HG03175 (cell line): ENCODE measurements around the gene RXRG.
A peak's percentile ranks its signal among the peaks of the same experiment; 100 is the strongest.

ENCODE experiments used
- ATAC-seq: cut with Tn5 transposase; IDR thresholded peaks from one replicate; pipeline ENCODE4 v1.9.1; 2021; ENCODE audit warnings: mild to moderate bottlenecking, moderate library complexity; ENCODE audit not compliant: unreplicated experiment

The RXRG gene

GRCh38 chr1:165415068-165415467 is 29.9 kb downstream of the RXRG start:
- no peak for ATAC-seq

GRCh38 chr1:165414620-165415019 is 30.3 kb downstream of the RXRG start:
- no peak for ATAC-seq

- ATAC-seq = no peak
These were observed 33.5 kb downstream of the RXRG start for GRCh38 chr1:165411396-165411795.

- ATAC-seq = no peak
These were observed 35.1 kb downstream of the RXRG start for GRCh38 chr1:165409657-165410358.

GRCh38 chr1:165408518-165408917 is 36.4 kb downstream of the RXRG start:
- no peak for ATAC-seq

- no peak for ATAC-seq
These were observed 37.5 kb downstream of the RXRG start for GRCh38 chr1:165407398-165407797.

GRCh38 chr1:165403835-165404482 is 41.0 kb downstream of the RXRG start:
- peak; percentile 55 for ATAC-seq

GRCh38 chr1:165402517-165403111 is 42.3 kb downstream of the RXRG start:
- ATAC-seq = no peak

- ATAC-seq = no peak
These were observed 47.0 kb downstream of the RXRG start for GRCh38 chr1:165397944-165398343.

GRCh38 chr1:165395901-165396300 is 49.0 kb downstream of the RXRG start:
- no peak for ATAC-seq

- ATAC-seq = no peak
These were observed 49.4 kb downstream of the RXRG start for GRCh38 chr1:165395478-165395877.

- ATAC-seq = peak; percentile 98
These were observed 52.0 kb downstream of the RXRG start for GRCh38 chr1:165392634-165393571.

GRCh38 chr1:165389609-165390008 is 55.3 kb downstream of the RXRG start:
- no peak for ATAC-seq

- no peak for ATAC-seq
These were observed 57.0 kb downstream of the RXRG start for GRCh38 chr1:165387961-165388360.

GRCh38 chr1:165387505-165387904 is 57.4 kb downstream of the RXRG start:
- no peak for ATAC-seq

- no peak for ATAC-seq
These were observed 61.1 kb downstream of the RXRG start for GRCh38 chr1:165383599-165384405.

- ATAC-seq = no peak
These were observed 61.9 kb downstream of the RXRG start for GRCh38 chr1:165383067-165383466.

GRCh38 chr1:165381745-165382505 is 63.0 kb downstream of the RXRG start:
- ATAC-seq = no peak

GRCh38 chr1:165376811-165377311 is 68.1 kb downstream of the RXRG start:
- no peak for ATAC-seq
